ENCODE data around the gene TMEM266. TPM values are rescaled to one million over a fixed set of nuclear protein-coding genes. Genes with fewer than 3 reads are reported as not detected.

The TMEM266 gene
- total RNA-seq, 2 experiments from 2014 or later, result not detected

DNA sequence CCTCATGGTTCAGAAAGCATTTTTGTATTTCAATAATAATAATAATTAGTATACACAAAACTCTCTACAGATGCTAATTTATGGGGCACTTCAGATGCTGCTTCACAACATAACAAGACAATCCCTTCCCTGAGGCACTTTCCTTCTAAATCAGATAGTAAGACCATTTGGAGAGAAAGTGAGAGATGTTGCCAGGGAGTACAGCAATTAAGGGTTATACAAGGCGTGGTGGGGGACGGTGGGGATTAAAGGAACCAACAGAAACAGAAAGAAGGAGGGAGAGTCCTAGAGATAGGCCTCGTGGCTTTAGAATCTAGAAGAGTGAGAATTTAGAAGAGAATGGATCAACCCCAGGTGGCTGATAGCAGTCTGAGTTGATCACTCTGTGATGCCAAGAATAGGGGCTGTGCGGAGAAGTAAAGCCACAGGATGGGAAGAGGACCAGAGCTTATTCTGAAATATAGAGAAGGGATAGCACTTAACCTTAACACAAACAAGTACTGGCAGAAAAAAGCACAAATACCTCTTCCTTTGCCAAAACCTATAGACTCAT, 174.6 kb downstream of the TMEM266 start:
- intact Hi-C loops (cut with DNase I, micrococcal nuclease), result loop anchor here in 1 of 2 experiments (10.0 kb wide), 1 partner anchor 500 kb away; no protein-coding TSS in a partner anchor
- H3K4me1 Mint-ChIP-seq (ENCODE audit: low read depth), result no peaks in the 10 kb centered on the region
- no peak for DNase-seq
- Histone ChIP-seq H3K4me3 (ENCODE audit: low read length) (no peak overlapping the region), H3K36me3 (ENCODE audit: insufficient read depth, low read length) (peaks cover 14% of the 10 kb centered on the region), H3K9me3 (ENCODE audit: control insufficient read depth in 1 of 2, insufficient read depth in 1 of 2, low read length in 2 of 2) (no peaks in the 10 kb centered on the region), H3K27ac (ENCODE audit: low read depth in 1 of 2, low read length in 2 of 2) (no peak overlapping the region), H3K27me3 (ENCODE audit: control insufficient read depth in 1 of 2, insufficient read depth in 2 of 2, low read length in 2 of 2) (no peaks in the 10 kb centered on the region), H3K4me1 (ENCODE audit: insufficient read depth, low read length) (no peaks in the 10 kb centered on the region)
- H3K4me3 Mint-ChIP-seq, result no peak overlapping the region
- H3K27ac Mint-ChIP-seq, result no peak overlapping the region
- H3K9me3 Mint-ChIP-seq, result no peaks in the 10 kb centered on the region
- ChIA-PET POLR2A (no interaction called here), CTCF (no interaction called here)
- no peak for ATAC-seq (ENCODE audit: poor library complexity)
- no peaks in the 10 kb centered on the region for H3K27me3 Mint-ChIP-seq
- no peak for TF ChIP-seq CTCF (IDR thresholded peaks at IDR 0.05)
- peaks cover 22% of the 10 kb centered on the region for H3K36me3 Mint-ChIP-seq (ENCODE audit: low read depth)

DNA sequence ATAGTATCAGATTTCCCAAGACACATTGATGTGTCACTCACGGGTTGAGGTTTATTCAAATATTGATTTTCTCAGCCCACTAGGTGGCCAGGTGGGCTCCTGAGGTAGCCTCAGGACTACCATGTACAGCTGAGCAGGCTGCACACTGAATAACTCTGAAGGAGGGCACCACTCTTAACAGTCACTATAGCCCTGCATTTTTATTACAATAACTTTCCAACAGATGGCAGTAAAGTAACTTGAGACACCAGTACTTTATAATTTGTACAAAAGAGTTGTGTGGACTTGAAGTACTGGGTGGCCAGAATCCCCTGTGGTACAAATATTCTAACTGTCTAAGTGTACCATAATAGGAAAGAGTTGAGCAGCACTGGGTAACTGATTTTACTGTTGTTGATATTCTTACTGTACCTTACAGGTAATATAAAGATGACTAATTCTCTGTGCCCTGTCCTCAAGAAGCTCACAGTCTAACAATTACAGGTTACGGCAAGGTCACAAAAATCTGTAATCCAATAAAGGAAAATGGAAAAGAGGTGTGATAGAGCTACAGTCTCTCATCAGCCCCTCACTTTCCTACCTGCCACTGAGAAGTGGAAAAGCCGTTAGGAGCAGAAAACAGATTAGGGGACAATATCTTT, 175.5 kb downstream of the TMEM266 start:
- Mint-ChIP-seq H3K4me1 (ENCODE audit: low read depth) (no peaks in the 10 kb centered on the region), H3K36me3 (ENCODE audit: low read depth) (peaks cover 17% of the 10 kb centered on the region), H3K27me3 (no peaks in the 10 kb centered on the region), H3K4me3 (no peak overlapping the region), H3K27ac (no peak overlapping the region), H3K9me3 (no peaks in the 10 kb centered on the region)
- H3K9me3 ChIP-seq (ENCODE audit: control insufficient read depth in 1 of 2, insufficient read depth in 1 of 2, low read length in 2 of 2), result no peaks in the 10 kb centered on the region
- TF ChIP-seq CTCF (IDR thresholded peaks at IDR 0.05), result peak; percentile 62
- DNase-seq, result peak in 3 of 14 experiments; percentile 44 to 52 (median 45)
- CTCF ChIA-PET, result no interaction called here
- no peaks in the 10 kb centered on the region for H3K4me1 ChIP-seq (ENCODE audit: insufficient read depth, low read length)
- H3K4me3 ChIP-seq (ENCODE audit: low read length), result no peak overlapping the region
- intact Hi-C loops (cut with DNase I, micrococcal nuclease), result loop anchor here (5.0 to 10.0 kb wide), 3 partner anchors 499 to 1307 kb away; no protein-coding TSS in a partner anchor
- H3K27me3 ChIP-seq (ENCODE audit: control insufficient read depth in 1 of 2, insufficient read depth in 2 of 2, low read length in 2 of 2), result no peaks in the 10 kb centered on the region
- POLR2A ChIA-PET, result no interaction called here
- H3K36me3 ChIP-seq (ENCODE audit: insufficient read depth, low read length), result peaks cover 11% of the 10 kb centered on the region
- no peak overlapping the region for H3K27ac ChIP-seq (ENCODE audit: low read depth in 1 of 2, low read length in 2 of 2)
- no peak for ATAC-seq (ENCODE audit: poor library complexity)

DNA sequence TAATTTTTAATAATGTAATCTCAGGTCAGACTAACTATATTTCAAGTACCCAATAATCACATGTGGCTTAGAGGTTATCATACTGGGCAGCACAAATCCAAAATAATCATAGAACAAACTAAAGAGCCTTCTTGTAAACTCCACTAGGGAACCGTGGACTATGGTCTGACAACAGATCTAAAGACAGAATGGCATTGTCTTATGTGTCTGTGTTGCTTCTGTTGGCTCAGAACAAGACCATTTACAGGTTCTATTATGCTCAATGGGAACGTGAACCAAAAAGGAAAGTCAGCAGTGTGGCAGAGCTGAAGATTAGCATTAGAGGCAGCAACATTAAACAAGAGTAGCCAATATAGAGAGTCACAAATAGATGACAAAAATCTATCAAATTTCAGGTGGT, 176.6 kb downstream of the TMEM266 start:
- Mint-ChIP-seq H3K27me3 (no peaks in the 10 kb centered on the region), H3K4me3 (no peak overlapping the region), H3K27ac (no peak overlapping the region), H3K9me3 (no peaks in the 10 kb centered on the region), H3K4me1 (ENCODE audit: low read depth) (no peaks in the 10 kb centered on the region), H3K36me3 (ENCODE audit: low read depth) (peaks cover 11% of the 10 kb centered on the region)
- Histone ChIP-seq H3K27me3 (ENCODE audit: control insufficient read depth in 1 of 2, insufficient read depth in 2 of 2, low read length in 2 of 2) (no peaks in the 10 kb centered on the region), H3K27ac (ENCODE audit: low read depth in 1 of 2, low read length in 2 of 2) (no peak overlapping the region), H3K36me3 (ENCODE audit: insufficient read depth, low read length) (peaks cover 2% of the 10 kb centered on the region), H3K4me1 (ENCODE audit: insufficient read depth, low read length) (no peaks in the 10 kb centered on the region), H3K4me3 (ENCODE audit: low read length) (no peak overlapping the region), H3K9me3 (ENCODE audit: control insufficient read depth in 1 of 2, insufficient read depth in 1 of 2, low read length in 2 of 2) (no peaks in the 10 kb centered on the region)
- DNase-seq (no peak), ATAC-seq (ENCODE audit: poor library complexity) (no peak)
- intact Hi-C loops (cut with DNase I, micrococcal nuclease), result loop anchor here (5.0 to 10.0 kb wide), 3 partner anchors 498 to 1306 kb away; no protein-coding TSS in a partner anchor
- ChIA-PET POLR2A (no interaction called here), CTCF (no interaction called here)
- no peak for TF ChIP-seq CTCF (IDR thresholded peaks at IDR 0.05)

Data from CD4-positive, alpha-beta T cell (primary cell).